Motor neuron (in vitro differentiated cells): ENCODE measurements around the gene GABBR2. TPM values are rescaled to one million over a fixed set of nuclear protein-coding genes. Genes with fewer than 3 reads are reported as not detected.
"Not testable (repeated sequence)": the region's sequence is repeated elsewhere in the genome, so short reads cannot be mapped to it uniquely, and the experiment has no call there.

Source experiments
- ATAC-seq, 8 experiments: fragments of 200-7000 bp; cut with Tn5 transposase; replicated peaks in 6 of 8; 2 replicates each; pipeline ENCODE4 v1.8.0; 2021; ENCODE audit warnings: mild to moderate bottlenecking in 8 of 8, moderate library complexity in 8 of 8
- H3K27ac ChIP-seq, 2 donors: fragments of 250-450 bp; sonication (Bioruptor Pico); 2 replicates each; pipeline ENCODE4 v1.9.0; 2021; ENCODE audit warnings: antibody characterized with exemption in 2 of 2, mild to moderate bottlenecking in 2 of 2, moderate library complexity in 1 of 2
- H3K4me1 ChIP-seq, 2 donors: fragments of 250-450 bp; sonication (Bioruptor Pico); replicated peaks in 1 of 2; 2 replicates each; pipeline ENCODE4 v1.6.1; 2021; ENCODE audit warnings: antibody characterized with exemption in 2 of 2, mild to moderate bottlenecking in 2 of 2, moderate library complexity in 1 of 2
- H3K4me3 ChIP-seq, 5 donors: fragments of 250-450 bp; sonication (Bioruptor Pico); 2 replicates each; pipeline ENCODE4 v1.9.0; 2021; ENCODE audit warnings: antibody characterized with exemption in 5 of 5, mild to moderate bottlenecking in 5 of 5, moderate library complexity in 4 of 5
- WGBS, 10 experiments: fragments of 450-650 bp; shearing (Covaris generic); methylation state at CpG; one replicate each; pipeline ENCODE4 v1.0.0; 2022; 5-methylcytosine and 5-hydroxymethylcytosine counted together
- in situ Hi-C, 9 experiments: fragments of 400-800 bp; cut with MboI; loops; one replicate each; pipeline ENCODE4 v1.15.0; 2021; ENCODE audit warnings: low sequenced_read_pairs in 9 of 9, low pct_unique_long_range_greater_than_20kb in 2 of 9; ENCODE audit not compliant: unreplicated experiment in 9 of 9
- total RNA-seq, 8 experiments: library from RNA; unstranded; fragments of 300-600 nt; gene quantifications; 2 replicates each; pipeline versions ENCODE4 v1.2.3 to v1.2.4, GENCODE V29; 2022

Gene GABBR2
- total RNA-seq, 8 experiments from 2014 or later = 0.07 to 26.0 (median 3.9) TPM

GRCh38 chr9:98477884-98478283, 230.9 kb downstream of the GABBR2 start:
- WGBS, 10 experiments = 0 to 100% (median 56%) methylated on average over 1 to 3 of the region's 5 CpGs; no CpG with 5 or more reads in 2 of the 10 experiments
- no peak for ATAC-seq
- in situ Hi-C loops = no loop called here
- no peak overlapping the region for H3K4me3 ChIP-seq
- no peaks in the 10 kb centered on the region for H3K4me1 ChIP-seq
- no peak overlapping the region for H3K27ac ChIP-seq

- no peaks in the 10 kb centered on the region for H3K4me1 ChIP-seq
- in situ Hi-C loops = no loop called here
- H3K27ac ChIP-seq = no peak overlapping the region
- no peak overlapping the region for H3K4me3 ChIP-seq
- WGBS, 10 experiments = 88 to 100% (median 100%) methylated on average over 1 of the region's 2 CpGs; no CpG with 5 or more reads in 7 of the 10 experiments
- peak in 2 of 8 experiments; percentile 65 to 72 for ATAC-seq
Measured at GRCh38 chr9:98472216-98472615, 236.5 kb downstream of the GABBR2 start.

DNA sequence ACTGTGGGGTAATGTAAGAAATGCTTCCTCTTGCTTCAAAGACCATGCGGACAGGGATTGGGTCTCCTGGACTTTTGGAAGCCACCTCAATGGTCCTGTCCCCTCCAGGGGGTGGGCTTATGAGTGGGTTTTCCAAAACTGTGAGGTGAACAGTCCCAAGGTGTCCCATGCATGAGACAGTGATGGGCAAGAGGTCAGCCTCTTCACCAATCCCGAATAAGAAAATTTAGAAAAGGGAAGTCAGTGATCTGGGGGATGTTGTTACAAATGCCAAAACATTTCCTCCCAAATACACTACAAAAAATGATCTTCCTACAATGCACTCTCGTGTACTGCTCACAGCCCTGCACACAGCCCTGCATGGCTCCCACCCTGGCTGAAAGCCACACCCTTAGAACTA, 237.6 kb downstream of the GABBR2 start:
- no peak overlapping the region for H3K27ac ChIP-seq
- no peak overlapping the region for H3K4me3 ChIP-seq
- H3K4me1 ChIP-seq = no peaks in the 10 kb centered on the region
- WGBS, 10 experiments = 50 to 89% (median 68%) methylated on average over 1 to 3 of the region's 3 CpGs
- ATAC-seq = no peak
- in situ Hi-C loops = no loop called here

DNA sequence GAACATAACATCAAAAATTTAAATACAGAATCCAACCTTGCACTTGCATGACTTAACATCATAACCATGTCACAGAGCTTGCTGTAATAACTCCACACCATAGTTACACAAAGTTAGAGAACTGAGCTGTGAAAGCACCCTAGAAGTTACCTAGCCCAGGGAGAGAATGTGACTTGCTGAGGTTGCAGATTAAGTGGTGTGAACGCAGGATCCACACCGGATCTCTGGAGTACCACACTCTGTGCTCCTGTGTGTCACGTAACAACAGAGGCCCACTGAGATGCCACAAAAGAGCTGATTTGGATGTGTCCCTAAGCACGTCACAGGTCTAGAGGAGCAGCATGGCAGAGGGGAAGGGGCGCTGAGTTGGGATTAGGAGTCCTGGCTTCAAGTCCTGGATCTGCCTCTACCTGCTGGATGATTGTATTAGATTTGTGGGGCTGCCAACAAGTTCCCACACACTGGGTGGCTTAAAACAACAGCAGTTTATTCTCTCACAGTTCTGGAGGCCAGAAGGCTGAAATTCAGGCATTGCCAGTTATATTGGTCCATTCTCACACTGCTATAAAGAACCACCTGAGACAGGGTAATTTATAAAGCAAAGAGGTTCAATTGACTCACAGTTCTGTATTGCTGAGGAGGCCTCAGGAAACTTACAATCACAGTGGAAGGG, 240.0 kb downstream of the GABBR2 start:
- Histone ChIP-seq H3K4me3 (no peak overlapping the region), H3K4me1 (no peaks in the 10 kb centered on the region), H3K27ac (no peak overlapping the region)
- ATAC-seq = no peak
- 69 to 100% (median 93%) methylated on average over 1 to 5 of the region's 5 CpGs; no CpG with 5 or more reads in 4 of the 10 experiments for whole genome bisulfite sequencing, 10 experiments
- in situ Hi-C loops = no loop called here

DNA sequence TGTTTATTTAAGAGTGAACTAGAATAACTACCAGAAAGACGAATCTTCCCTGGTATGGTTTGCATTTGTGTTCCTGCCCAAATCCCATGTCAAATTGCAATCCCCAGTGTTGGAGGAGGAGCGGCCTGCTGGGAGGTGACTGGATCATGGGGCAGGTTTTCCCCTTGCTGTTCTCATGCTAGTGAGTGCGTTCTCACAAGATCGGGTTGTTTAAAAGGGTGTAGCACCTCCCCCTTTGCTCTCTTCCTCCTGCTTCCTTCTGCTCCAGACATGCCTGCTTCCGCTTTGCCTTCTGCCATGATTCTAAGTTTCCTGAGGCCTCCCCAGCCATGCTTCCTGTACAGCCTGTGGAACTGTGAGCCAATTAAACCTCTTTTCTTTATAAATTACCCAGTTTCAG, 242.9 kb downstream of the GABBR2 start:
- no peak for ATAC-seq
- Histone ChIP-seq H3K4me1 (no peaks in the 10 kb centered on the region), H3K27ac (no peak overlapping the region), H3K4me3 (no peak overlapping the region)
- 39 to 80% (median 54%) methylated on average over 1 to 5 of the region's 5 CpGs; no CpG with 5 or more reads in 1 of the 10 experiments for WGBS, 10 experiments
- in situ Hi-C loops = no loop called here

GRCh38 chr9:98464156-98464690, 244.5 kb downstream of the GABBR2 start:
- H3K27ac ChIP-seq, in situ Hi-C loops, H3K4me1 ChIP-seq, ATAC-seq, H3K4me3 ChIP-seq: not testable (repeated sequence)
- WGBS, 10 experiments = 80 to 100% methylated on average over 1 of the region's 30 CpGs; no CpG with 5 or more reads in 8 of the 10 experiments

- H3K4me1 ChIP-seq = no peaks in the 10 kb centered on the region
- 41 to 100% (median 89%) methylated on average over 1 to 2 of the region's 2 CpGs for WGBS, 10 experiments
- no peak for ATAC-seq
- in situ Hi-C loops = no loop called here
- H3K27ac ChIP-seq = no peak overlapping the region
- H3K4me3 ChIP-seq = no peak overlapping the region
Measured at GRCh38 chr9:98462310-98462709, 246.4 kb downstream of the GABBR2 start.

DNA sequence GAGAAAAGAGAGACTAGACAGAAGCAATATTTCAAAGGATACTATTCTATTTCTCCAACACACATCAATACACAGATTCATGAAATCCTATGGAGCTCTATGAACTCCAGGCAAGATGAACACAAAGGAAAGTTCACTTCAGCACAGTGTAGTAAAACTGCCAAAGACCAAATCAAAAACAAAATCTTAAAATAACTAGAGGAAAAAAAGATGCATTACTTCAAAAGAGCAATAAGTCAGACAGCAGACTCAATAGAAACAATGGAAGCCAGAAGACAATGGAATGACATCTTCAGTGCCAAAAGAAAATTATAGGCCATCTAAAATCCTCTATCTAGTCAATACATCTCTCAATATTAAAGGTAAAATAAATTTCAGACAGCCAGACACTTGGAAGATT, 248.0 kb downstream of the GABBR2 start:
- Histone ChIP-seq H3K4me1 (no peaks in the 10 kb centered on the region), H3K4me3 (no peak overlapping the region), H3K27ac (no peak overlapping the region)
- ATAC-seq = no peak
- in situ Hi-C loops = no loop called here

DNA sequence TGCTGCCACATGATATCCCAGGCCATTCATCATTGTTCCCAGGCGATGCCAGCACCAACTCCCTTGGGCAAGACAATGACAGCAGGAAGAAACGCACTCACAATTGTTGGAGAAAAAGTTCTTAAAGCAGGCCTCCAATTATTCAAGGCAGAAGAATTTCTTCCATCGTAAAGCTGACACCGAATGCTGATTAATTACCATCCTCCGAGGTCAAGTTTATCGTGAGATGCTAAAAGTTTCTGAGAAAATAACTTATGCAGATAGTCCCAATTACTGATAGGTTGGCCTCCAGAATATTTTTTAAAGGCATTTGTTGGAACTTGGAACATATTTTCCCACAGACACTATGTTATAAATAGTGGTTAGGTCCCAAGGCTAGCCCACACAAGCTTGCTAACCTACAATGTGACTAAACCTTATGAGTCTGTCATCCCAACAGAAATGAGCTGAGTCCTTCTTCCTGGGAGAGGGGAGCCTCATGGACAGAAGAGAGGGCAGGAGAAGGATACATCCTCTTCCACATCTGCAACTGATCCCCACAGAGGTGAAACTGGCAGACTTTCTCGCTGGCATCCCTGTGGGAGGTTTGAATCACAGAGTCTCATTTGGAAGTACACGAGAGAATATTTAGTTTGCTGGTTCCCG, 250.9 kb downstream of the GABBR2 start:
- Histone ChIP-seq H3K4me1 (no peaks in the 10 kb centered on the region), H3K4me3 (no peak overlapping the region), H3K27ac (no peak overlapping the region)
- 22 to 82% (median 51%) methylated on average over 2 to 7 of the region's 9 CpGs for WGBS, 10 experiments
- in situ Hi-C loops = no loop called here
- peak in 1 of 8 experiments; percentile 45 for ATAC-seq

DNA sequence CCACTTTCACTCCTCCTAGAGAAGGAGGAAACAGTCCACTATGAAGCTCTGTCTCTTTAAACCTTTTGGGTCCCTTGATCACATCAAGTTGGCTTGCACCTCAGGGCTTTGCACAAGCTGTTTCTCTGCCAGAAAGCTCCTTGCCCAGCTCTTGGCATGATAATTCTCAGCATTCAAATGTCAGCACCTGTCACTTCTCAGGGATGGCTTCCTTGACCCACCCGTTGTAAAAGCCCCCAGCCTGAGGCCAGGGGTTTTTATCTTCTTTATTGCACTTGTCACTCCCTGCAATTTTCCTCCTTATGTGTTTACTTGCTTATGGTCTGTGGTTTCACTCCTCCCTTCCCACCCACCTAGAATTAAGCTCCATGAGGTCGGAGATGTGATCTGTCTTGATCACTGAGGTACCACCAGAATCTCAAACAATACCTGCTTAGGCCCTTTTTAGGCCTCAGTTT, 252.6 kb downstream of the GABBR2 start:
- Histone ChIP-seq H3K4me3 (no peak overlapping the region), H3K27ac (no peak overlapping the region), H3K4me1 (no peaks in the 10 kb centered on the region)
- no peak for ATAC-seq
- 0 to 66% (median 31%) methylated on average over 1 to 2 of the region's 2 CpGs; no CpG with 5 or more reads in 2 of the 10 experiments for WGBS, 10 experiments
- in situ Hi-C loops = no loop called here

GRCh38 chr9:98455256-98456155, 253.2 kb downstream of the GABBR2 start:
- ATAC-seq = peak in 3 of 8 experiments; percentile 66 to 90 (median 85)
- Histone ChIP-seq H3K4me3 (no peak overlapping the region), H3K4me1 (no peaks in the 10 kb centered on the region), H3K27ac (no peak overlapping the region)
- in situ Hi-C loops = no loop called here
- 6 to 90% (median 72%) methylated on average over 1 to 7 of the region's 12 CpGs; no CpG with 5 or more reads in 3 of the 10 experiments for whole genome bisulfite sequencing, 10 experiments

DNA sequence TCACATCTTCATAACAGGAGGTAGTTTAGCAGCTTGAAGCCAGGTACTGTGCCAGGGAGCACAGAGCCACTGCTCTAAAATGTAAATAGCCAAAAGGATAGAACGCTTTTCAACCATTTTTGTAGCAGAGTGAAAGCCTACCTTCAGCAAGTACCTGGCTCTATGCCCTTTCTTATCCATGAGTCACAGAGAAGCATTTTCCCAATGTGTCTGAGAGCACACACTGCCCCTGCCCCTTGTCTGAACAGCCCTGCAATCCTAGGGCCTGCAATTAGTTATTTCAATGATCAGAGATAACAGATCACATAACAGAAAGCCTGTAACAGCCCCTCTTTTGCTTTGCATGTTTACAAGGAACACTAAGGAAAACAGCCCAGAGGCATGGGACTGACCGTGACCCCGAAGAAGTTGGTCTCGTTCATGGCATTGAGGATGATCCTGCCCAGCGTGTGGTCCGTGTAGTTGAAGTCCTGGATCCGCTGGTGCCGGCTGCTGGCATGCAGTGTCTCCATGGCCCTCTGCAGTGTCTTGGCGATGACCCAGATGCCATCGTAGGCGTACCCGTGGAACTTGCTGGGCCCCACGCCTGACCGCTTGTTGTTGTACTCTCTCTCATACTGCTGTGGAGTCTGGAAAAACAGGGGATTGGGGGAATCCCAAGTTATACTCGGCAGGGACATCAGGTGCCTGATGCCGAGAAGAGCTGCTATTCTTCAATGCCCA, 255.0 kb downstream of the GABBR2 start:
- in situ Hi-C loops = no loop called here
- Histone ChIP-seq H3K4me1 (no peaks in the 10 kb centered on the region), H3K27ac (no peak overlapping the region), H3K4me3 (no peak overlapping the region)
- no peak for ATAC-seq
- WGBS, 10 experiments = 76 to 90% (median 78%) methylated on average over 1 to 7 of the region's 16 CpGs; no CpG with 5 or more reads in 4 of the 10 experiments
